C1 segment of cervical spinal cord (tissue), 14 donors: ENCODE measurements around the gene MAGI1.
A peak's percentile ranks its signal among the peaks of the same experiment; 100 is the strongest.

Experiments used
- DNase-seq, 14 donors: peaks; one replicate each; lab custom pipeline; 2025; lab: John Stamatoyannopoulos, UW

Gene MAGI1

GRCh38 chr3:65371053-65371452 lies 667.7 kb downstream of the MAGI1 start:
- no peak for DNase-seq

GRCh38 chr3:65368866-65369265 lies 669.9 kb downstream of the MAGI1 start:
- no peak for DNase-seq

- no peak for DNase-seq
Measured at GRCh38 chr3:65362688-65363087, 676.0 kb downstream of the MAGI1 start.

GRCh38 chr3:65361448-65361847 lies 677.3 kb downstream of the MAGI1 start:
- DNase-seq = no peak

GRCh38 chr3:65356331-65357248 lies 682.1 kb downstream of the MAGI1 start:
- DNase-seq = no peak

GRCh38 chr3:65354880-65355279 lies 683.8 kb downstream of the MAGI1 start:
- DNase-seq = no peak

- DNase-seq = no peak
Measured at GRCh38 chr3:65352951-65353350, 685.8 kb downstream of the MAGI1 start.

GRCh38 chr3:65351753-65352152 lies 687.0 kb downstream of the MAGI1 start:
- no peak for DNase-seq

GRCh38 chr3:65350801-65351476 lies 687.8 kb downstream of the MAGI1 start:
- no peak for DNase-seq

- no peak for DNase-seq
Measured at GRCh38 chr3:65348398-65348995, 690.2 kb downstream of the MAGI1 start.

- DNase-seq = no peak
Measured at GRCh38 chr3:65347166-65347565, 691.6 kb downstream of the MAGI1 start.

GRCh38 chr3:65344846-65345245 lies 693.9 kb downstream of the MAGI1 start:
- DNase-seq = no peak

GRCh38 chr3:65344444-65344843 lies 694.3 kb downstream of the MAGI1 start:
- no peak for DNase-seq

GRCh38 chr3:65343736-65344135 lies 695.0 kb downstream of the MAGI1 start:
- DNase-seq = no peak

- DNase-seq = no peak
Measured at GRCh38 chr3:65343026-65343425, 695.7 kb downstream of the MAGI1 start.

GRCh38 chr3:65342084-65342683 lies 696.5 kb downstream of the MAGI1 start:
- DNase-seq = peak in 3 of 14 donors; percentile 18 to 24 (median 22)

- DNase-seq = no peak
Measured at GRCh38 chr3:65339192-65339740, 699.5 kb downstream of the MAGI1 start.

- DNase-seq = no peak
Measured at GRCh38 chr3:65338571-65338970, 700.1 kb downstream of the MAGI1 start.

GRCh38 chr3:65335587-65335986 lies 703.1 kb downstream of the MAGI1 start:
- DNase-seq = no peak

GRCh38 chr3:65334045-65334665 lies 704.6 kb downstream of the MAGI1 start:
- peak in 1 of 14 donors; percentile 6 for DNase-seq

GRCh38 chr3:65331730-65332129 lies 707.0 kb downstream of the MAGI1 start:
- no peak for DNase-seq
